HG03565 (cell line): ENCODE measurements around the gene PBX1.

Experiments
- ATAC-seq: cut with Tn5 transposase; IDR thresholded peaks from one replicate; pipeline ENCODE4 v1.9.1; 2021; ENCODE audit warnings: mild to moderate bottlenecking, moderate library complexity; ENCODE audit not compliant: unreplicated experiment

Gene PBX1

DNA sequence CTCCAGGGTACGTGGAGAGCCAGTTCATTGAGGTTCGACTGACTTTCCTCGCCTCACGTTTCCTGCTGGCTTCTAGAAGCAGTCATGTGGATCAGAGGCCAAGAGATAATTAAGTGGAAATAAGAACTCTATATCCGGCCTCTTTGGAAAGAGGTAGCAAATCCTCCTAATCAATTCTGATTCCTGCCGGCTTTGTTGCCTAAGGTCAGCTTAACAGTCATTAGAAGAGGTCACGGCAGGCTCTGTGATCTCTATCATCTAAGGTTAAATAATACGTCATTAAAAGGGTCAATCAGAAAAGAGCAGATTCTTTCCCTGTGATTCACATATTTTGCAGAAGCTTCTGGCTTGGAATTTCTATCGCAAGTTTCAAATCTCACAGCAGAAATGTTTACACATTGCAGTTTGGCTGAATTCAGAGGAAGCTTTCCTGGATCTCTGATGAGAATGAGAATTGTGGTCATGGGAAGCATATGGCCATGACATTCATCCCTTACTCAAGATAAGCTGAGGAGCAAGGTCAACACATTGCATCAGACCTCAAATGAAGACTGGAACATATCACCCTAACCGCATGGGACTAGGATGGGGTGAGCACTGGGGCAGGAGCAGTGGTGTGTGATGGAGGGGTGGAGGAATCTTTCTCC lies 189.4 kb downstream of the PBX1 start:
- ATAC-seq = no peak

DNA sequence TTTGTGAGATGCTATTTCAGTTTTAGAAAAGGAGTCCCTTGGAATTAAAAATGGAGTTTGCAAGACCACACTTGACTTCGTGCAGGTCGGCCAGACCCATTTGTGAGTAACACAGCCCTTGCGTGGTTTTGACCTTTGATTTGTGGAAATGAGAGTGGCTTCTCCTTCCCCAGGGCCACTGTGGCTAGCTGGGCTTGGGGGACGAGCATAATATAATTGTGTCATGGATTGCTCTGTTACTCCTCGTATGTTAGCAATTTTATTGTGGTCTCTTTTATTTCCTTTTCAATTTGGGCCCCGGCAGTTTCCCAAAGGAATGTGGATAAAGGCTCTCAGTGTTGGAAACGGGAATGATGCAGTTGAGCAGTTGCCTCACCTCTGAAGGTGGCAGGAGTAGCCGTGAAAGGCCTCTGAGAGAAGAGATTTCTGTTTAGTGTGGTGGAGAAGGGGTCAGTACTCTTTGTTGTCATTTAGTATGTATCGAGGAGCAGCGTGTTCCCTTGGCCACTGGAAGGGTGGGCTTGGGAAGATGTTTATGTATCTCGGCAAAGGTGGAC lies 194.6 kb downstream of the PBX1 start:
- ATAC-seq = no peak

DNA sequence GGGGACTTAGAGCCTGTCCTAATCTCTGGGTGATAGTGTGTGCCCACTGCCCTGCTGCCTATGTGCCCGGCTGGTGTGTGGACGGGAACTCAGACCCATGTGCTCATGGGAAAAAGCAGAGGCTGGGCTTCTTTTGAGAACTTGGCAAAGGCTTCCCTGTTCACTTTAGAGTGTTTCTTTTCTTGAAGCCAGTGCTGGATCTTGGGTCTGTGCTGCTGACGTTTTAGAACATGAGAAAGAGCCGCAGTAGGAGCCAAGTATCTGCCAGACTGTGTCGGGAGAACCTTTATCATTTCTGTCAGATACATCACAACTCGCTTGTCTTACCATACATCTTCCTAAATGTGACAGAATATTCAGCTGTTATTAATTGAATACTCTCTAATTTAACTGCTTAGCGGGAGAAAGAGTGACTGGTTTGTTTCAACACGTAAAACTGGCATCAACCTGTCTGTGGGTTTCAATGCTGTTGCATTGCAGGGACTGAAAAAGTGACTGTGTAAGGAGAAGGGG lies 195.2 kb downstream of the PBX1 start:
- no peak for ATAC-seq

DNA sequence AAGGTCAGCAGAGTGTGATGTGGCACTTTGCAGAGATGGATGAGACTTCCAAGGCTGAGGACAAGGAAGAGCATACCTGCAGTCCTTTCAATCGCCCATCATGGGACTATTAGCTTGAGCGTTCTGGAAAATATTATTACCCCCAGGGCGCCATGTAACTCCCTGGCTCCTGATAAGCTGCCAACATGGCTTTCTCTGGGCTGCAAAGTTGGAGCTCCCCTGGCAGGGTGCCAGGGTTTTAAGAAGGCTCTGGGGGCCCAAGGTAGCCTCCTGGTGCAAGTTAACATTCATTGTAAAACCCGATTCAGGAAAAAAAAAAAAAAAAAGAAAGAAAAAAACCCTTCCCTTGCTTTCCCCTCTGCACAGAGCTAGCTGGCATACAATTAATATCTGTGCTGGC lies 196.7 kb downstream of the PBX1 start:
- ATAC-seq = no peak

DNA sequence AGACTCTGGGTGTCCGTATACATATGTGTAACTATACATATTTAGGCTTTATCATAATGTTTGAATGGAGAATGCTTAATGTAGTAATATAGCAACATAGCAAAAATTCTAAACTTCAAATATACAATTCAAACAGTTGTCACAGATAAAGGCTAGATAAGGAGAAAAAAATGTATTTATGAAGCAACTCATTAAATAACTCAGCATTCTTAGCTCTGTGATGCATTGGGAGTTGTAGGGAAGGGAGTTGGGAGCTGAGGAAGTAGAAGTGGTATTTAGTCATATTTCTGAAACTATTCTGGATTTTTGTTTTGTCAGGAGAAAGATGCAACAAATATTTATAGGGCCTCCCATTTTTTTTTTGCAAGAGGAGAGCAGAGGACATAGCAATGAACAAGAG lies 197.8 kb downstream of the PBX1 start:
- ATAC-seq = no peak

DNA sequence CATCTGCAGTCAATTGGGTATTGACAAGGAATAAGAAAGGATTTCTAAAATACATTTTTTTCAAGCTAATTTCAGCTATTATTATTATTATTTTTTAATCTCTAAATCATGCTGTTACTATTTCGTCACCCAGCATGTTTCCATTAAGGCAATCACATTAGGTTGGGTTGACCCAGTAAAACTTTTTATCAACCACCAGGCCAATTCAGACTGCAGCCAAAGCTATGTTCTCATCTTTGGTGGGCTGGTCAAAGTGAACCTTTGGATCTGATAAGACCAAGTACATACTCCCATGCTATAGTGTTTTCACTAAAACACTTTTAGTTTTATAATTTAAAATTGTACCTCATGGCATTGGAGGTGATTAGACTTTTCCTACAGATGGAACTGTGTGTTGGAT lies 198.6 kb downstream of the PBX1 start:
- no peak for ATAC-seq

DNA sequence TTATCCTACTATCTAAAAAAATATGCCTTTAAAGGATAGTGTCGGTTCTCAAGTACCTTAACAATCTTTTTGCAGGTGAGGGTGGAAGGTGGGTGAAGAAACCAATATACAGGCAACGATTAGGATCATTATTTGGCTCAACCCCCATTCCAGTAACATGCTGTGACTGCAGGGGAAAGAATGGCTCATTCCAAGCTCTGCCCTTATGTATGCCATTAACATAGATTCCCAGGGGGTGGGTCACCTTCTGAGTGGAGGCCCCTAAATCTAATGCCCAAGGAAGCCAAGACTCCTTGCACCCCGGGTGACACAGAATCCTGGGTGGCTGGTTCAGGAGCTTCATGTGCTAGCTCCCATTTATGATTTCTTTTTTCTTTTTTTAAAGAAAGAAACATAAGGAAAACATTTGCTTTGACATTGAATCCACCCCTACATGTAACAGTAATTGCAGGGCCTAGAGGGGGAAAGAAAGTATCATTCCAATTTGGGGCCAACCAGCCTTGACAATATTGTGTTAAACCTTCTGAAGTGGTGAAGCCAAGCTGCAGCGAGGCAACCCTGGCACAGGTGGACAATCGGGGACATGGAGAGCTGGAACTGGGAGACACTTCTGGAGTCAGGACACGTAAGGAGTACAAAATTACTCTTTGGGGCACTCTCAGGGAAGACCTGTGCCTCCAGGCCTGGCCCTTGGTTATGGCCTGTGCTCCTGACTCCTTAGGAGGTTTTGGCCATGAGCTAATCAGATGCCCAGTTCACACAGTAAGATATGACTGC lies 200.3 kb downstream of the PBX1 start:
- no peak for ATAC-seq

DNA sequence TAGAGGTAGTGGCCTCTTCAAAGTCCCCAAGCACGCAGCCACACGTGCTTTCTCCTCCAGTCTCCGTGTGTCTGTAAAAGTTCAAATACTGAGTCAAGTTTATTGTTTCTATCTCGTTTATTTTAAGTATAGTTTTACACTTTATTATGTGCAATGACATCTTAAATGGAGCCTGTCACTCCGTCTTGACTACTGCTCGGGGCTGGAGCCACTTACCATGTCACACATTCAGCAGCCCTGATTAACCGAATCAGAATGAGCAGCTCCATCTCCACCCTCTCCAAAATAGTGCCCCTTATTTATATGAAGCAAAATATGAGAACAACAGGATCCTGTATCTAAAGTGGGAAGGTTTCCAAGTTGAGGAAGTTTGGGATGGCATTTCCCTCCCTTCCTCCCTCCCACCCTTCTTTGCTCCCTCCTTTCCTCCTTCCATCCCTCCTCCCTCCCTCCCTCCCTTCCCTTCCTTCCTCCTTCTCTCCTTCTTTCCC lies 201.0 kb downstream of the PBX1 start:
- no peak for ATAC-seq

DNA sequence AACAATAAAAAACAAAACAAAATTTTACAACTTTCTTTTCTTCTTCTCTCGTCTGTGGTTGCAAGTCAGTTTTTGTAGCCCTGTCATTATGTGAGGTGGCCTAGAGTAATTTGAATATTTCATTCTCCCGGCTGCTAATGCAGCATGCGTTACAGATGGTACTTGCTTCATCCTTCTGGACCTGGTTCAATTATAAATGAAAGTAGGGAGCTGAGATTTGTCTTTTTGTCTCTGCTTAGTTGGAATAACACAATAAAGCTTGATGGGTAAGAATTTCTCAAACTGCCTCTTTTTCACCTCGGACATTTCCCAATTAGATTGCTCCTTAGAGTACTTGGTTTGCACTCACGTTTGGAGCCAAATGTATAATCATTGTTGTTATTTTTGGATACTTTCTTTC lies 201.6 kb downstream of the PBX1 start:
- ATAC-seq = no peak

DNA sequence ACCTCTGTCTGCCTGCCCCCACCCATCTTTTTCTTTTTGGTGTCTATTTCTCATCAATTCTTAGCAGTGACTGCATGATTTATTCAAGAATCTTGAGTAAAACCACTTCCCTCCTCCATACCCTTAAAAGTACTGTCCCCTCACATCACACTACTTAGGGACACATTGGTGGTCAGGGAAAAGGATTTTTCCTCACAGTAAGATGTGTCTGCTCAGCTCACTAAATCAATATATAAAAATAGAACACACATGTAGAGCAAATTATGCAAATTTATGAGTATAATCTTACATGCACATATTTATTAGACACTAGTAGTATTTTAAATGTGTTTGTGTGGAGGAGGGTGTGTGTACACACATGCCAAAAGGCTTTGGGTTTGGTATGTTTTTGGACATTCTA lies 202.0 kb downstream of the PBX1 start:
- ATAC-seq = no peak

DNA sequence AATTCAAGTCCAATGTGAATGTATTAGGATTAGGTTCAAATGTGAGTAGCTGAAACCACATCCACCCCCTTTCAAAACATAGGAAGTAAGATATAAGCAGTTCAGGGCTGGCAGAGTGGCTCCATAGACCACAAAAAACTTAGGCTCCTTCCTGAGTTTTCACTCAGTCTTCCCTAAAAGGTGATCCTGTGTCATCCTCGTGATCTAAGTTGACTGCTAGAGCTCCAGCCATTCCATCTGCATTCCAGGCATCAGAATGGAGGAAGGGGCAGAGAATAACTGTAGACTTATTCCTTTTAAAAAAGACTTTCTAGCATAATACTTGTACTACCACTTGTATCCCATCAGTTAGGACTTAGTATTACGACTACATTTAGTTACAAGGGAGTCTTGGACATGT lies 204.1 kb downstream of the PBX1 start:
- ATAC-seq = no peak

DNA sequence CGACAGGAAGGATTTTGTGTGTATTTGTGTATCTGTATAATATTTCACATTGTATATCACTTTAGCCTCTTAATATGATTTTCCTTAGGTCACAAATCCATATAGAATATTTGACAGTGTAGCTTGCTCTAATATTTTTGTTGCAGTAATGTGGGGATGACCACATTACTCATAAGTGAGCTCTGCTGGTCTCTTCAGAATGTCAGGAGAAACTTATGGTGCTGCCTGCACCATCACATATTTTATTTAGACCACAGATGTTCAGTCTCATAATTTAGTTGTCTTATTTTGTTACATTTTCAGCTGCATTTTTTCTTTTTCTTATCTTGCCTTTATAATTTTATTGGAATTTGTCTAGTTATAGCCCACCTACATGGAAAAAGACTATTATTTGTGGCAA lies 205.3 kb downstream of the PBX1 start:
- ATAC-seq = no peak

DNA sequence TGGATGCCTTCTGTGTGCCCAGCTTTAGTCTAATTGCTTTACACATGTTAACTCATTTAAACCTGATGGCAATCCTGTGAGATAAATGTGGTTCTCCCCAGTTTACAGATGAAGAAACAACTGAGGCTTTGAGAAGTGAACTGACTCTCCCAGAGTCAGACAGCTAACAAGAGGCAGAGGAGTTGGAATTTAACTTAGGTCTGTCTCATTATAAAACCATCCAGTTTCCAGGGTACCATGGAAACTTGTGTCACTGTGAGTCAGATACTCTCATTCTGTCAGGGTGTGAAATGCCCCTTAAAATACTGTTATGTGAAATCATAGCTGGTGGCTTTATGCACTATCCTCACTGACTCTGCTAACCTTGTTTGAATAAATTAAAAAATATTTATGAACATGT lies 206.6 kb downstream of the PBX1 start:
- ATAC-seq = no peak

DNA sequence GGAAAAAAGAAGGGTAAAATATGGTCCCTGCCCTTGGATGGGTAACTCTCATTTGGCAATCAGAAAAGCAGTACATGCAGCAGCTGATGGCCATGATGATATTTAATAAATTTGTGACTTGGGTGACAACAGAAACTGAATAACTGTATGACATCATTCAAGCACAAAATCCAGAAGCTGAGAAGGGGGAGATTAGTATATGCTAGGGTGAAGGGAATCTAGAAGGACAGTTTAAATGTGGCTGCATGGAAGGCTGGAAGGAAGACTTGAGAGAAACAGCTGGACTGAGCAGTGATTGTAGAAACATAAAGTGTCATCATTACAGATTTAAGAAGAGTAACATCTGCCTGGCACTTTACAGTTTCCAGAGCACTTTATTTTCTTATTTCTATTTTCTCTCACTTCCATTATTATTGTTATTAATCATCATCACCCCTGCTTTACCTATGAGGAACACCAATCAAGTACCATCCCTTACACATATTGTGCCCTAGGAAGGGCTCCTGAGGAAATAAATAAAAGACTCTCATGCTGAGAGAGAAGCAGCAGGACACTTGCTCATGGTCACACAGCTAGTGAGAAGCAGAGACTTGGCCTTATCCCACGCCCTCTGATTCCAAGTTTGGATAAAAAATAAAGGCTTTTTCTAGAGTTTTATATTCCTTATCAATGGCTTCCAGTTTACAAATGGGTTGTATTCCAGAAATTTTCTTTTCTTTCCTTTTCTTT lies 207.2 kb downstream of the PBX1 start:
- ATAC-seq = no peak

DNA sequence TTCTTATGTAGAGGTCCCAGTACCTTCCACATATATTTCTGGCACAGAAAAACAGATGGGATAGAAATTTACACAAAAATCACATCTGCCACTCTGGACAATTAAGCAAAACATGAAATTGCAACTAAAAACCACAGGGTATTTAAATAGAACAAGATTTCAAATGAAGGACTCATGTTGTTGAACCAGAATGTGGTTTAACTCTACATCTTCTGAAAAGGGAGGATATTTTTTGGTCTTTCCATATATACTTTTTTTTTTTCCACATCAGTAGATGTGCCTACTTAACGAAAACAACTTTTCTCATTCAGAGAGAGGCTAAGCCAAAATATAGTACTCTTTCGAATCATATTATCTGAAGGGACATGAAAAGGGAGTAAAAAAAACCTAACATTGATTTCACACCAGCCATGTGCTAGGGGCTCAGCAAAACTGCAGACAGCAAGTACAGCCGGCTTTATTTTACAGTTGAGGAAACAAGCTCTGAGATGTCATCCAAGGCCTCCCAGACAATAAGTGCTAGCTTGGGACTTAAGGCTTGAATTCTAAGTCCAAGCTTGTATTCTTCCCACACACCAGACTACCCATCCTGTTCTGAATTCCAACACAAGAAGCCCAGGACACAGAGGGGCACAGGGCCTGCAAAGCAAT lies 208.9 kb downstream of the PBX1 start:
- ATAC-seq = no peak

DNA sequence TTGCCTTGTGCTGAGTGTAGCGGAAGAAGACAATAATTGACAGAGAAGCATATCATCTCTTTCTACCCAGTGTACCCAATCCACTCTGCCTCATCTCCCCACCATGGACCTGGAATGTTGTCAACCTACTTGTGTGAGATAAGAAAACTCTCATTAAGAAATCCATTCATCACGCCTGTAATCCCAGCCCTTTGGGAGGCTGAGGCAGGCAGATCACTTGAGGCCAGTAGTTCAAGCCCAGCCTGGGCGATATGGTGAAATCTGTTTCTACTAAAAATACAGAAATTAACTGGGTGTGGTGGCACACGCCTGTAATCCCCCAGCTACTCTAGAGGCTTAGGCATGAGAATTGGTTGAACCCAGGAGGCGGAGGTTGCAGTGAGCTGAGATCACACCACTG lies 209.6 kb downstream of the PBX1 start:
- ATAC-seq = no peak

DNA sequence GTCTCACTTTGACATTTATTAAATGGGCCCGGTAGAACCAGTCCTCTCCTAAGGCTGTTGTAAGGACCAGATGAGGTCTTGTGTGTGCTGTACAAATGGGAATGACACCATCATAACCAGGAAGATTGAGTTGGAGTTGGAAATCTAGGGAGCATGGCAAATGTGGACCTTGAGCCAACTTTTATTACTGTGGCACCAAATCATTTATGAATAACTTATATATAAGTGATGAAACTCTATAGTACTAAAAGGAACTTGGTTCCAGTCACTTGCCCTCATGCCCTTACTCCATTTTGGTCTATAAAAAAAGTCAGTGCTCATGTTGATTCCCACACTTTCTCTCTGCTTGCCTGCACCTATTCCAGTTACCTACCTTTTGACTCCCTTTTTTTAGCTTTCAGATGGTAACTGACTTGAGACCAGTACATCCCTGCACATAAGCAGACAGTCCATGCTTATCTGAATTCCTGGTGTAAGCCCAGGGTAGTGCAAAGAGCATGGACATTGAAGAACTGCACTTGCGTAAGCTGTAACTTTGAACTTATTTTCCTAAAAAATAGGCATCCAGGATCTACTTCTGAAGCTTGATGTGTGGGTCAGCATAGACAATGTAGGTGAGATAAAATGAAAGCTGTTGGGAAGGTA lies 210.6 kb downstream of the PBX1 start:
- ATAC-seq = no peak

DNA sequence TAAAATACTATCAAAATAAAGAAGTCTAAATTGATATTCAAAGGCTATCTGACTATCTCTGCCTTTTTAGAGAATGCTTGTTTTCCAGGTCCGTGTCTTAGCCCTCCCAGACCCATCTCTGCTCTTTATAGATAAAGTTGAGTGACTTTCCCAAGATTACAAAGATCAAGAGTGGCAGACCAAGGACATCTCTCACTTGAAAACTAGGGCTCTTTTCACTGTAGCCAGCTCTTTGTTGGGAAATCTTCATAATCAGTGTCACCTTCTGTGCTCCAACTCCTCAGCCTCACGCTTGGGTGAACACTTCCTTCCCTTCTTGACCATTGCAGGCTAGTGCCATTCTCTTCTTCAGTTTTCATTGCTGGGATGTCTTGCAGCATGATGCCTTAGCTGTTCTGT lies 211.1 kb downstream of the PBX1 start:
- ATAC-seq = no peak

DNA sequence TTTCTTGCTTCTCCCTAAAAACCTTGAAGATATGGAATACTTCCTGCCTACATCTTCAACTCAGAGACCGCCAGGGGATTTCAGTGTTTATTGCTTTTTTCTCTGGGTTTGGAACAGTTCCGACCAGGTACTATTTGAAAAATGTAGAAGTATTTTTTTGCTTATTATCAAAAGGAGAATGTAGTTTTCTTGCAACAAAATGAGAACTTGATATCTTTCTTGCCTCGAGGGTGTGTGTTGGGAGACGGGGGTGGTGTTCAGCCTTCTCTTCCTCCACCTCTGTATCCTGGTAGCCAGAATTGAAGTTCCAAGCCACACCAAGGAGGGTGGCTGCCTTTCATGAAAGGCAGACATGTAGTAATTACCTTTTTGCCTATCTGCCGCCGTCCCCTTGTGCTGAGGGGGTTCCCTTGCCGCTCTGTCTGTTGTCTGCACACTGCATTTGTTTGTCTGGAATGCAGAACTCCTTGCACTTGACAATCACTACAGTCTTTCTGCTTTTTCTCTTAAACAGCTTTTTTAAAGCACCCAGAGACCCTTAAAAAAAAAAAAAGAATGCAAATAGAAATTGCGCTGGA lies 212.1 kb downstream of the PBX1 start:
- ATAC-seq = no peak
